GM12892 (cell line): ENCODE results near the gene SRCIN1.

Source experiments
- POLR2A ChIP-seq: IDR thresholded peaks from 2 replicates; pipeline ENCODE4 v1.6.1; 2011; ENCODE audit warnings: low read depth, low read length, control low read depth
- POLR2AphosphoS5 ChIP-seq: IDR thresholded peaks from 2 replicates; pipeline ENCODE4 v1.6.1; 2011; ENCODE audit warnings: low read depth, low read length, control low read depth

GRCh38 chr17:38562215-38562569 lies 43.6 kb downstream of the SRCIN1 start:
- TF ChIP-seq POLR2AphosphoS5 (no peak), POLR2A (no peak)
